M059J (cell line): ENCODE measurements around the gene ILF3. TPM values are rescaled to one million over a fixed set of nuclear protein-coding genes. Genes with fewer than 3 reads are reported as not detected.
"Not testable (repeated sequence)": the region's sequence is repeated elsewhere in the genome, so short reads cannot be mapped to it uniquely, and the experiment has no call there.

ENCODE experiments used
- DNase-seq: peaks from one replicate; pipeline ENCODE4 v3.0.0-alpha.2; 2012; ENCODE audit warnings: low read depth
- total RNA-seq: library from RNA; depleted of rRNA; stranded (reverse); fragments of >200 nt; shearing (Covaris generic); gene quantifications from 2 replicates; pipeline ENCODE4 v1.2.3, GENCODE V29; 2014

The ILF3 gene
- total RNA-seq, 1 experiment from 2014 or later, result 139 TPM

DNA sequence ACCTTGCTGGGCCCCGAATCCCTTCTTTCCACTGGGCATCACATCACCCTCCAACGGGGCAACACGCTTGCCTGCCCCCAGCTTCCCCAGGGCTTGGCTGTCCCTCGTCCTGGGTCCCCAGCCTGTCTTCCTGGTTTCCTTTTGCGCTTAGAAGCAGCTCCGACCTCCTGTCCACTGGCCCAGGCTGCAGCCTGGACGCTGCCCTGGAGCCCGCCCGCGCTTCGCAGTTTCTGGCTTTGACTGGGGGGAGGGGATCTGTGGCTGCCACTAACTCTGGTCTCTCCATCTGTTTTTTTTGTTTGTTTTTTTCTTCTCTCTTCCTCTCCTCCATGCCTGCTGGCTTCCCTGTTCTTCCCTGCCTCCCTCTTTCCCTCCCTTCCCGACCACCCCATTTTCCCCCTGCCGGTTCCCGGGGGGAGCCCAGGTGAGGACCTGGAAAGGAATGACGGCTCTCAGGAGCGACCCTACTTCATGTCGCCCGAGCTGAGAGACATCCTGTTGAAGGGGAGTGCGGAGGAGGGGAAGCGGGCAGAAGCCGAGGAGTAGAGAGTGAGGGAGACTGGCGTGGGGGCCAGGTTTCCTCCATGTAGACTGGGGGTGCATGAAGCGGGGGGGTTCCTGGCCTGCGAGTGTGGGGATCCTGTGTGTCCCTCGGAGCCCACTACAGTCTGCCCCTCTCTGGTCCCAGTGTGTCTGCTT, 11.5 kb upstream of the ILF3 start:
- no peak for DNase-seq

DNA sequence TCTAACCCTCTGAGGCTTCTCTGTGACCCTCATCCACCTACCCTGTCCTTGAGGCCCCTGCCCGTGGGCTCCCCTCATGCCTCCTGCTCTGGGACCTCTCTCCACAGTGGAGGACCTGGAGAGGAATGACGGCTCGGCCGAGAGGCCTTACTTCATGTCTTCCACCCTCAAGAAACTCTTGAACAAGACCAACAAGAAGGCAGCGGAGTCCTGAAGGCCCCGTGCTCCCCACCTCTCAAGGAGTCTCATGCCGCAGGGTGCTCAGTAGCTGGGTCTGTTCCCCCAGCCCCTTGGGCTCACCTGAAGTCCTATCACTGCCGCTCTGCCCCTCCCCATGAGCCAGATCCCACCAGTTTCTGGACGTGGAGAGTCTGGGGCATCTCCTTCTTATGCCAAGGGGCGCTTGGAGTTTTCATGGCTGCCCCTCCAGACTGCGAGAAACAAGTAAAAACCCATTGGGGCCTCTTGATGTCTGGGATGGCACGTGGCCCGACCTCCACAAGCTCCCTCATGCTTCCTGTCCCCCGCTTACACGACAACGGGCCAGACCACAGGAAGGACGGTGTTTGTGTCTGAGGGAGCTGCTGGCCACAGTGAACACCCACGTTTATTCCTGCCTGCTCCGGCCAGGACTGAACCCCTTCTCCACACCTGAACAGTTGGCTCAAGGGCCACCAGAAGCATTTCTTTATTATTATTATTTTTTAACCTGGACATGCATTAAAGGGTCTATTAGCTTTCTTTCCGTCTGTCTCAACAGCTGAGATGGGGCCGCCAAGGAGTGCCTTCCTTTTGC, 10.8 kb upstream of the ILF3 start:
- DNase-seq, result no peak

DNA sequence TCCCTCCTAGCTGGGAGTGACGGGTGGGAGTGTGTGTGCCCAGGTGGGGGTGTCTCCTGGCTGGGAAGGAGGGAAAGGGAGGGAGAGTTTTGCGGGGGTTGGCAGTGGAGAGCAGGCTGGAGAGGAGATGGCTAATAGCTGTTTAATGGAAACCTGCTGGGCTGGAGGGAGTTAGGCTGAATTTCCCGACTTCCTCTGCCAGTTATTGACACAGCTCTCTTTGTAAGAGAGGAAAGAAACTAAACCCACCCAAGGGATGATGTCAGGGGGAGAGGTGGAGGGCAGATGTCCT, 10.2 kb upstream of the ILF3 start:
- DNase-seq, result no peak

DNA sequence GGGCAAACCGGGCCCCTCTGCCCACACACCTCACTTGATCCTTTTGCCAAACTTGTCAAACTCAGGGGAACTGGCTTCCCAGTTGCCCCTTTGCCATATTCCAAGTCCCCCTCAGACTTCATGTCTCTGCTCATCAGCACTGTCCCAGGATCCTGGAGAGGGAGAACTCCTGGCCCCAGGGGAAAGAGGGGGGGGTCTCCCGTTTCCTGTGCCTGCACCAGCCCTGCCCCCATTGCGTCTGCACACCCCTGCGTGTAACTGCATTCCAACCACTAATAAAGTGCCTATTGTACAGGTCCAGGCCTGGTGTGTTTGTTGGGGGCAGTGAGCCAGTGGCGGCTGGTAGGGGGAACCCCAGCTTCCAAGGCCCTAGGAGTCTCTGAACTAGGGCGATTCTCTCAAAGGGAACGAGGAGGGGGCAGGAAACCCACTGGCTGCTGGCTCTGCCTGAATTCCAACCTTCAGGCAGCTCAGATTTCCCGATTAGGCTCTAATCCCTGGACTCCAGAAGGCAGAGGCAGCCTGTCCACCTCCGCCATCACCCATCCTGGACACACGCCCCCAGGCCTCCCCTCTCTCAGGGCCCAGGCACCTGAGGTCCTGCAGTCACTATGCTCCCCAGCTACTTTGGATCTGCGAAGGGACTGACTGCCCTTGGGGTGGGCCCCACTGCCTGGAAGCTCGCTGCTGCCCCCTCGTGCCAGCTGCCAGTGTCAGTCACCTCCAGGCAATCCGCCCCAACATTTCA, 9.7 kb upstream of the ILF3 start:
- DNase-seq, result peak; percentile 65

DNA sequence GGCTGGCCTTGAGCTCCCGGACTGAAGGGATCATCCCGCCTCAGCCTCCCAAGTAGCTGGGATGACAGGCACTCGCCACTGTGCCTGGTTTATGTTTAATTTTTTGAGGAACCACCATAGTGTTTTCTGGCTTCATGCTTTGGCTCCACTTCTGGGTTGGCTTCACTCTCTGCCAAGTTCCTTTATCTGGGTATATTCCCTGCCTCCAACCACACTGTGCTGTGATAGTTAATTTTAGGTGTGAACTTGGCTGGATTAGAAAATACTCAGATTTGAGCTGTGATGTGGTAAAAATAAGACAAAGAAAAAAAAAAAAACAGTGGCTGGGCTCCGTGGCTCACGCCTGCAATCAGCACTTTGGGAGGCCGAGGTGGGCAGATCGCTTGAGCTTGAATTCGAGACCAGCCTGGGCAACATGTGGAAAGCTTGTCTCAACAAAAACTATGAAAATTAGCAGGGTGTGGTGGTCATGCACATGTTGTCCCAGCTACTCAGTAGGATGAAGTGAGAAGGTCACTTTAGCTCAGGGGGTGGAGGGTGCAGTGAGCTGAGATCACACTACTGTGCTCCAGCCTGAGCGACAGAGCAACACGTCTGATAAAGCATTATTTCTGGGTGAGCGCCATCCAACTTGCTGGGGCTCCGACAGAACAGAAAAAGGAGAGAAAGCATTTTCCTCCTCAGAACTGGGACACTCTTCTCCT, 7.5 kb upstream of the ILF3 start:
- no peak for DNase-seq

DNA sequence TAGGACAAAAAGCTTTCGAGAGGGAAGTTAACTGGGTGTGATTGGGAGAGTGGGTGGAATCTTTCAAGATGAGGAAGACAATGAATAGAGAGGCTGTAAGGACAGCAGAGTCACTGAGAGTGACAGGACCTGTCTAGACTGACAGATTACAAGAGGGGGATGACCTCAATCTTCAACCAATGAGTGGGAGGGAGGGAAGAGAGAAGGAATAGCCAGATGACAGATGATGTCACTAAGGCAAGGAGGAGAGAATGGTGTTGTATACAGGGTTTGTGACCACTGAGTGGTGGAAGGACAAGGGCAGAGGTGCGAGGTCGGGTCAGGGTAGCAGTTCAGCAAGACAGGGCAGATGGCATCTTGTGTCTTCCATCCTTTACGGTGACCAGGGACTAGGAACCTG, 5.8 kb upstream of the ILF3 start:
- DNase-seq, result no peak

DNA sequence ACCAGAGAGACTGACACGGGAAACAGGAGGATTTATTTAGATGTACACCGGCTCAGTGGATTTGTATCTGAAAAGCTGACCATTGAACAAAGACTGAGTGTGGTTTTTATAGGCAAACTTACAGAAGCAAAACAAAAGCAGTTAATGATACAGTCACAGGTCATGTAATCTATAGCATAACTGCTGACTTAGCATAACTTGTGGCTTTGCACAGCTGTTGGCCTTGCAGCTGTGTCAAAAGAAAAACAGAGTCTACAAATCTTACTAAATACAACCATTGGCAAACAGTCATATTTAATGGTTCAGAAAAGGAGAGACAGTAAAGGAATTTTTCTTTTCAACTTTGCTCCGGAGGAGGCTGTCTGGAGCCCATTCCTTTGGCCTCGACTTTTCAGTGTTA, 2.3 kb upstream of the ILF3 start:
- DNase-seq, result no peak

DNA sequence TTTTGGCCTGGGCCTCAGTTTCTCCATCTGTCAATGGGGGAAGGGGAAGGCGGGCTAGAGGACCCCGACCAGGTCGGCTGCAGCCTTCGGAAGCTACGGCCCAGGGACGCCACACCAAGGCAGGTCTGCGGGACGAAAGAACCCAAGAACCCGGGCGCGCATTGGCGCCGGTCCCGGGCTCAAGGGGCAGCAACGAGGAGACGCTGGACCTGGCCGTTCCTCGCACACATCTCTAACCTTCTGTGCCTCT, 739 bp upstream of the ILF3 start:
- no peak for DNase-seq

DNA sequence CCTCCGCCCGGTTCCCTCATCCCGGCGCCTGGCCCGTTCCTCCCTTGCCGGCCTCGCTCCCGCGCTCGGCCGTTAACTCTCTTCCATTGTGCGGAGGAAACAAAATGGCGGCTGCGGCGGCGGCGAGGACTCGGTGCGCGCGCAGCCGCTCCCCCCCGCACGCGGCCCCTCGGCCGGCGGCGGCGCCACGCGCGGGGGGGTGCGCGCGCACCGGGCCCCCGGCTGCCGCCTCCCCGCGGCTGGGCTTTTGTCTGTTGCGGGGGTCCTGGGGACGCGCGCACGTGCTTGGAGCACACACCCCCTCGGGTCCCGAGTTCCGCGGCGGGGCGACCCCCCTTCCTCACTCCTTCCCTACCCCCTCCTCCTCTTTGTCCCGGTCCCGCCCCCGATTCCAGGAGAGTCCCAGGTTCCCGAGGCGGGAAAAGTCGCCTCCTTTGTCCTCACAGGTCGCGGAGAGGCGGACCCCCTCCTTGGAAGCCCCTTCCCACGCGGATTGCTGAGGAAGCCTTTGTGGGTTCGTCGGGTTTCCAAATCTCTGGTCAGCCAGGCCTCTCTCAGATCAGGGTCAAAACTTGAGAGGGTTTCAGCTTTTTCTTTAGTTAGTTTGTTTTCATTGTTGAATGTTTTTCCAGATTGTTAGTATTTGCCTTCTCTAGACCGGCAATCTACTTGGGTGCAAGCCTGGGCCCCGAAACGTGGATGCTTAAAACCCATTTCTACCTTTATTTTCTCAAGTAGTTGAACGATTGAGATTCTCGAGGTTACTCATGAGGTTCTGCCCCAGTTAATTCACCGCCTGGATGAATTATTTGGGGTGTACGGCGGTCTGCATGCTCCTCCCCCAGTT, 687 bp downstream of the ILF3 start:
- DNase-seq, result peak; percentile 40

DNA sequence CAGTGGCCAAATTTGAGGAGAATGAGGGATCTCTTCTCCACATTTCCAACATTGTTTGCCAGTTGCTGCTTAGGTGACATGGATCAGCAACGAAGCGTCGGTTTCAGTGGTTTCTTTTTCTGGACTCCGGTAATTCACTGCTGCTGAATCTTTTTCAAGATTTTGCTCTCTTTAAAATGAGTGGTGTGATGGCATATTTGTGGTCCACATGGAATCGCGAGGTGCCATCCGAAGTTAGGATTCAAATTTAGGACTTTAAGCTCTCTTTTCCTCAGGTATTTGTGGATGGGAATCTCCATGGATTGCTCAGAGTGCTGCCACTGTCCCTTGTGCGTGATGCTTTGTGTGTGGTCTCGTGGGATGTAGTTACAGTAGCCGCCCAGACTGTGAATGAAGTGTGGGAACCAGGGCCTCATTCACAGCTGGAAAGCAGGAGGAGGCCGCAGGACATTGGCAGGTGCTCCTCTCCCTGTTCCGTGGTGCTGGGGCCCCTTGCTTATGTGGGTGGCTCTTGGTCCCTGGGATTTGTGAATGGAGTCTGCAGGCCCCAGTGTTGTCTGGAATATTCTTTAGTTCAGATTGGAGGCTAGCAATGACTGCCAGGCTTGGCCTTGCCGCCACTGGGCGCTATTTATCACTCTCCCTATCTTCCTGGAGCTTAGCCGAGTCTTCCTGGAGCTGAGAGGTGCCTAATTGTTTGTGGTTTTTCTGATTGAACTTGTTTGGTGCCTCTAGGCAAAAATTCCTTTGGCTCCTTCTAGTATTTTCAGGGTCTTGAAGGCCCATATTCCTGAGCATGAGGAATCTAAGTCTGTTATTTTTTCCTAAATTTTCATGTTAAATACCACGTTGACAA, 1.5 kb downstream of the ILF3 start:
- DNase-seq, result peak; percentile 75

DNA sequence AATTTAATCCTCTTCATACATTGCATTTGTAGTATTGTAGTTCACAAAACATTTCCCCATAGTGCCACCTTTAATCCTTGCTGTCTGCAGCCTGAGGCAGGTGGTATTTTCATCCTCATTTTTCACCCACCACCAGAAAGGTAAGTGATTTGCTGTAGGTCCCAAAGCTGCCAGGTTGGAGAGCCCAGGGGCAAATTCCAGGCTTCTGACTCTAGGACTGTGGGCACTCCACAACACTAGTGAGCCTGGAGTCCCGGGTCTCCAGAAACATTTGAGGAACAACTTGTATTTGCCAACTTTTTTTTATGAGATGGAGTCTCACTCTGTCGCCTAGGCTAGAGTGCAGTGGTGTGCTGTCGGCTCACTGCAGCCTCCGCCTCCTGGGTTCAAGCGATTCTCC, 6.2 kb downstream of the ILF3 start:
- DNase-seq, result peak; percentile 61

DNA sequence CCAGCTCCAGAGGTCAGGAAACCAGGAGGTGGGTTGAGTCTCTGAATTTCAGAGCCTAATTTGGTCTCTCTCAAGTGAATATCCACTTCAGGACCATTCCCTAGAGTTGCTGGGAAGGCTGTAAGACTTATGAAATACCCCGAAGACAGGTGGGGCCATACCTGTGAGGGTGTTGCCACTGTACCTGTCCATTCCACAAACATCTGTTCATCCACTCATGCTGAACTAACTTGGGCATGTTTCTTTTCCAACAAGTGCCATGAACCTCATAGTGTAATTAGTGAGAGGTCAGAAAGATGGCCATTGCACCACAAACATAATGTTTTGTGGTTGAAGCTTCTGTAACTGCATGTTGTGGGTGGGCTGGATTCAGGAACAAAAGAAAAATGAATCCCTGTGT, 7.8 kb downstream of the ILF3 start:
- DNase-seq, result no peak

DNA sequence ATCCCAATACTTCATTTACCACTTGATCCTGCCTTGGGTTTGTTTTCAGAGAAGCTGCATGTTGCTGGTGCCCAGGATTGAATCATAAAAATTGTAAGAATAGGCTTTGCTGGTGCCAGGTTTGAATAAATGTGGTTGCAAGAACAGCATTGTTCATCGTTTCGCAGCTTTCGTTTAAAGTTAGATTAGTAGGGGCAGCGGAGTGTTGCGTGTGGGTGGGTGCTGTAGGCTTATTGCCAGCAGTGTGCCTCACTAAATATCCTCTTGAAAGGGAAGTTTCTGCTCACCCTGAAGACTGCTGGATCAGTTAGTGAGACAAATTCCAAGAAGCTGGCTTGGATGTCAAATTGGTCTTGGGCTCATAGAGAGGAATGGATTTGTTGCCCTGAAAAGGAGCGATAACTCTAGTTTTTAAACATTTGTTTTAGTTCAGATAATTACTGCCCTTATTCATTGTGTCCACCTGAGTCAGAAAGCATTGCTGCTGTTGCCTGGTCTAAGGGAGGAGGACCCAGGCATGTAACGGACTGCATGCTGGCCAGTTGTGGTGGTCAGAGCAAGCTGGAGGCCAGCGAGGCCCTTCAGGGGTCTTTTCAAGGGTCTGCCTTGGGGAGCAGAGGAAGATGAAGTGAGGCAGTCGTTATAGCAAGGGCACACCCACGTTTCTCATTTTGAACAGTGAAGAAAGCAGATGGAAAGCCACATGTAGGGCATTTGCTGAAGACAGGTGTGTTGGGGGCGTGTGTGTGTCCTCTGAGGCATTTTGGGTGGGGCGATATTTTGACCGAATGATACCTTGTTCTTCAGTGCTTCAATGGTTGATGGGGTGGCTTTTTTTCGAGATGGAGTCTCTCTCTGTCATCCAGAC, 8.5 kb downstream of the ILF3 start:
- DNase-seq, result no peak

DNA sequence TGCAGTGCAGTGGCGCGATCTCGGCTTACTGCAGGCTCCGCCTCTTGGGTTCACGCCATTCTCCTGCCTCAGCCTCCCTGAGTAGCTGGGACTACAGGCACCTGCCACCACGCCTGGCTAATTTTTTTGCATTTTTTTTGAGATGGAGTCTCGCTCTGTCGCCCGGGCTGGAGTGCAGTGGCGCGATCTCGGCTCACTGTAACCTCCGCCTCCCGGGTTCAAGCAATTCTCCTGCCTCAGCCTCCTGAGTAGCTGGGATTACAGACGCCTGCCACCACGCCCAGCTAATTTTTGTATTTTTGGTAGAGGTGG, 9.1 kb downstream of the ILF3 start:
- DNase-seq, result not testable (repeated sequence)

DNA sequence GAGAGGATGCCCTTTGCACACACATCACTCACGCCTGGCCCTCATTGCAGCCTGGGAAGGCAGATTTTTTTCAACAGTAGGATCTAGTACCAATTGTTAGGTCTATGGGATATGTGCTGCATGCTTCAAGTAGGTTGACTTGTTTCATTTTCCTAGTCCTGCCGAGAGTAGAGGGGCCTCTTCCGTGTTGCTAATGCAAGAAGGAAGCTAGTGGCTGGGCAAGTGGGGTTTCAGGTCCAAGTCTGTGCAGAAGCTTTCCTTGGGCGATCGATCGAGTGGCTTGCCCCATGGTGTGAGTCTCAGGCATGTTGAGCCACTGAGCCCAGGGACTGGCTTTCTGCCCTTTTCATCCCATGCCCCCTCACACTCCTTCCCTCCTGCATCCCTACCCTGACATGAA, 13.7 kb downstream of the ILF3 start:
- no peak for DNase-seq

DNA sequence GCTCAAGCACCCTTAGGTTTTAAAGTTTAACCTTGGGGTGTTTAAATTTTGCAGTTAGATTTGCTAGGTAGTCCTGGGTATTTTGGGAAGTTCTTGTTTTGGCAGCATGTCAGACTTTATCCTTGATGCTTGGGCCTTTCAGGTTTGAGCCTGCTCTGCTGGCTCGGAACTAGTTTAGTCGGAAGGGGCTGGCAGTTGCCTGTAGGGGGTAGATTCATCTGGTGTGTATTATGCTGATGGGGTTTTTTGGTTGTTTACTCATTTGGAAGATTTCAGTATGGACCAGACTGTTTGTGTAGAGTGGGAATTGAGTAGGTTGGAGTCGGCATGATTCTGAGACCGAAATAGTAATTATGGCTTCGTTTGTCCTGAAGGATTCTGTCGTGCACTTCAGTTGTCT, 15.1 kb downstream of the ILF3 start:
- no peak for DNase-seq

DNA sequence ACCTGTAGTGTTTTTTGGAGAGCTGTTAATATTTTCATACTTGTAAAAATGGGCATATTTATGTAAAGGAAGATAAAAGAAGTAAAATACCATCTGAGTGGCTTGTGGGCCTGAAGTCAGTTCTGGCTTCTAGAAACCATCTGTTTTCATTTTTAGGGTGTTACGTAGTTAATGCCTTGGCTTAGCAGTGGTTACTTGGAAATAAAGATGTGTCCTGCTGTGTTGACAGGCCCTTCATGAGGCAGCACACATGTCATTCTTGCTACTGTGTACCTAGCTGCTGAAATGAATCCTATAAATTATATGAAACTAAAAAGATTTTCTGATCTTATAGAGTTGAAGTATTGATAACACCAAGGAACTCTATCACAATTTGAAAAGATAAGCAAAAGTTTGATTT, 16.0 kb downstream of the ILF3 start:
- DNase-seq, result no peak

DNA sequence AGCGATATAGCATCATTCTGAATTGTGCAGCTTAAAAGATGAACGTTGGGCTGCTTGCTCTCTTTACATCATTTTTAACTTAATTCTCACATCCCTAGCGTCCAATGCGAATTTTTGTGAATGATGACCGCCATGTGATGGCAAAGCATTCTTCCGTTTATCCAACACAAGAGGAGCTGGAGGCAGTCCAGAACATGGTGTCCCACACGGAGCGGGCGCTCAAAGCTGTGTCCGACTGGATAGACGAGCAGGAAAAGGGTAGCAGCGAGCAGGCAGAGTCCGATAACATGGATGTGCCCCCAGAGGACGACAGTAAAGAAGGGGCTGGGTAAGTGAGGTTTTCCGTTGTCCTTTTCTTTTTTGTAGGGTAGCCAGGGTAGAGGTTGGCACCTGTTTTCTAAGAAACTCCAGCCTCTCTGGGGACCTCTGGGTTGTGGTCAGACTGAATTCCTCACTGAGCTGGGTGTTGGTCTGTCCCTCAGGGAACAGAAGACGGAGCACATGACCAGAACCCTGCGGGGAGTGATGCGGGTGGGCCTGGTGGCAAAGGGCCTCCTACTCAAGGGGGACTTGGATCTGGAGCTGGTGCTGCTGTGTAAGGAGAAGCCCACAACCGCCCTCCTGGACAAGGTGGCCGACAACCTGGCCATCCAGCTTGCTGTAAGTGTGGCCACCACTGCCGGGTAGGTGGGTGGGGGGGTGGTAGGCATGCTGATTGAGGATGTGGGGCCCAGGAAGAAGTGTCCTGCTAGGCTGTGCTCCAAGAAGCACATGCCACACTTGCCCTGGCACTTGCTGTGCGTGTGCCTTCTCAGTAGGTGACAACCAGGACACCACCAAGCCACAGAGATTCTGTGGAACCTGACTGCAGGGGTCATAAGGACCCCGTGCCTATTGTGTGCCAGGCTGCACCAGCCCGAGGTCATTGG, 17.0 kb downstream of the ILF3 start:
- no peak for DNase-seq

DNA sequence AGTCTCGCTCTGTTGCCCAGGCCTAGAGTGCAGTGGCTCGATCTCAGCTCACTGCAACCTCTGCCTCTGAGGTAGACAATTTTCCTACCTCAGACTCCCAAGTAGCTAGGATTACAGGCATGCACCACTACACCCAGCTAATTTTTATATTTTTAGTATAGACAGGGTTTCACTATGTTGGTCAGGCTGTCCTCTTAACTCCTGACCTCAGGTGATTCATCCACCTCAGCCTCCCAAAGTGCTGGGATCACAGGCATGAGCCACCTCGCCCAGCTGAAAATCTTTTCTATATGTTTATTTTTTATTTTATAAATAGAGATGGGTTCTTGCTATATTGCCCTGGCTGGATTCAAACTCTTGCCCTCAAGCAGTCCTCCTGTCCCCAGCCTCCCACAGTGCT, 17.8 kb downstream of the ILF3 start:
- peak; percentile 55 for DNase-seq
